Osteoblast (primary cell): ENCODE data around the gene CALML5. TPM values are rescaled to one million over a fixed set of nuclear protein-coding genes. Genes with fewer than 3 reads are reported as not detected.
A peak's percentile ranks its signal among the peaks of the same experiment; 100 is the strongest.

Experiments
- DNase-seq: peaks from one replicate; pipeline ENCODE4 v3.0.0; 2011; ENCODE audit warnings: low spot score, mixed read lengths; ENCODE audit not compliant: insufficient read length; ENCODE audit errors: missing footprints
- H2AFZ ChIP-seq: 2 replicates; pipeline ENCODE4 v1.6.0; 2011; ENCODE audit warnings: mild to moderate bottlenecking, low read length
- H3K27ac ChIP-seq: 2 replicates; pipeline ENCODE4 v1.5.1; 2011; ENCODE audit warnings: mild to moderate bottlenecking, low read depth, low read length, moderate library complexity
- H3K27me3 ChIP-seq: 2 replicates; pipeline ENCODE4 v1.6.0; 2012; ENCODE audit warnings: mild to moderate bottlenecking, control low read depth, inconsistent platforms, low read length, moderate library complexity; ENCODE audit not compliant: insufficient read depth
- H3K36me3 ChIP-seq: 2 replicates; pipeline ENCODE4 v1.5.1; 2011; ENCODE audit warnings: mild to moderate bottlenecking, low read length, control low read depth, moderate library complexity; ENCODE audit not compliant: insufficient read depth
- H3K4me1 ChIP-seq: 2 replicates; pipeline ENCODE4 v1.5.1; 2011; ENCODE audit warnings: mild to moderate bottlenecking, low read length, control low read depth, moderate library complexity; ENCODE audit not compliant: insufficient read depth
- H3K4me2 ChIP-seq: 2 replicates; pipeline ENCODE4 v1.6.0; 2011; ENCODE audit warnings: mild to moderate bottlenecking, low read length; ENCODE audit not compliant: insufficient read depth
- H3K4me3 ChIP-seq: fragments of 200-600 bp; sonication (generic); 3 replicates; pipeline ENCODE4 v1.5.1; 2012; ENCODE audit warnings: mild to moderate bottlenecking, low read length, inconsistent platforms; ENCODE audit not compliant: insufficient read depth
- H3K79me2 ChIP-seq: 2 replicates; pipeline ENCODE4 v1.6.0; 2012; ENCODE audit warnings: mild to moderate bottlenecking, low read length, control low read depth, inconsistent platforms; ENCODE audit not compliant: insufficient read depth
- H3K9me3 ChIP-seq: 2 replicates; pipeline ENCODE4 v1.5.1; 2011; ENCODE audit warnings: low read depth, low read length, control low read depth
- H4K20me1 ChIP-seq: 2 replicates; pipeline ENCODE4 v1.6.0; 2012; ENCODE audit warnings: mild to moderate bottlenecking, low read length, control low read depth; ENCODE audit not compliant: insufficient read depth
- total RNA-seq: library from RNA; depleted of rRNA; stranded (reverse); fragments of >200 nt; gene quantifications from 2 replicates; pipeline ENCODE4 v1.2.3, GENCODE V29; 2012
- TF ChIP-seq, protein P1 (sequence below): IDR thresholded peaks from 2 replicates; pipeline ENCODE4 v1.5.1; 2011; ENCODE audit warnings: mild to moderate bottlenecking, low read depth, low read length, moderate library complexity; ENCODE audit errors: extremely low read depth

CALML5 gene
- total RNA-seq, 1 donor: not detected

DNA sequence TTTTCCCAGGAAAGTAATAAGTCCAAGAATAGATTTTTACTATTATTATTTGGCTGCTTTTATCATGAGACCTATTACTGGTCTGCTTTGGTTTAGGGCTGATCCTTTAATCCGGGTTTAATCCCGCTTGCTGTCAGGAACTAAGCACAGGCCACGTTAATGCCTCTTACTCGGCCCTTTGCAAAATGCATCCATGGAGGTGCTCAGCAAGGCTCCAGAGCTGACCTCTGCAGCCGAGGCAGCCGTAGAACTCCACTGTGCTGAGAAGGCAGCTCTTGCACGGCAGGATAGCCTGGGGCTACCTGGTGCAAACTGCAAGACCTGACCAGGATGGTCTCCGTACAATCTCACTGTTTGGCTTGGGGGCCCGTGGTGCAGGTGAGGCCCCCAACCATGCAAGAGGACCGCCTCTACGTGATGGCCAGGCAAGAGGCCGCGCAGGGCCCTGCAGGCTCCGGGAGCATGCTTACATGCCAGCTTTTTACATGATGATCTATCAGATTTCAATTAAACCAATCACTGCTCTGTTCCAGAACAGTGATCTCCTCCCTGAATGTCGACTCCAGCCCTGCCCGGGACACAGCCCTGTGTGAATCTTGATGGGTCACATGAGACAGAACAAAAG, 15.0 kb upstream of the CALML5 start:
- TF ChIP-seq, protein P1, sequence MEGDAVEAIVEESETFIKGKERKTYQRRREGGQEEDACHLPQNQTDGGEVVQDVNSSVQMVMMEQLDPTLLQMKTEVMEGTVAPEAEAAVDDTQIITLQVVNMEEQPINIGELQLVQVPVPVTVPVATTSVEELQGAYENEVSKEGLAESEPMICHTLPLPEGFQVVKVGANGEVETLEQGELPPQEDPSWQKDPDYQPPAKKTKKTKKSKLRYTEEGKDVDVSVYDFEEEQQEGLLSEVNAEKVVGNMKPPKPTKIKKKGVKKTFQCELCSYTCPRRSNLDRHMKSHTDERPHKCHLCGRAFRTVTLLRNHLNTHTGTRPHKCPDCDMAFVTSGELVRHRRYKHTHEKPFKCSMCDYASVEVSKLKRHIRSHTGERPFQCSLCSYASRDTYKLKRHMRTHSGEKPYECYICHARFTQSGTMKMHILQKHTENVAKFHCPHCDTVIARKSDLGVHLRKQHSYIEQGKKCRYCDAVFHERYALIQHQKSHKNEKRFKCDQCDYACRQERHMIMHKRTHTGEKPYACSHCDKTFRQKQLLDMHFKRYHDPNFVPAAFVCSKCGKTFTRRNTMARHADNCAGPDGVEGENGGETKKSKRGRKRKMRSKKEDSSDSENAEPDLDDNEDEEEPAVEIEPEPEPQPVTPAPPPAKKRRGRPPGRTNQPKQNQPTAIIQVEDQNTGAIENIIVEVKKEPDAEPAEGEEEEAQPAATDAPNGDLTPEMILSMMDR: no peak
- H4K20me1 ChIP-seq: no peaks in the 10 kb centered on the region
- peak; percentile 47 for DNase-seq
- H3K4me1 ChIP-seq: no peaks in the 10 kb centered on the region
- H3K79me2 ChIP-seq: no peaks in the 10 kb centered on the region
- no peak overlapping the region for H3K4me2 ChIP-seq
- no peak overlapping the region for H3K27ac ChIP-seq
- H3K36me3 ChIP-seq: no peaks in the 10 kb centered on the region
- peaks cover 6% of the 10 kb centered on the region for H3K27me3 ChIP-seq
- H2AFZ ChIP-seq: no peak overlapping the region
- no peaks in the 10 kb centered on the region for H3K9me3 ChIP-seq
- no peak overlapping the region for H3K4me3 ChIP-seq

DNA sequence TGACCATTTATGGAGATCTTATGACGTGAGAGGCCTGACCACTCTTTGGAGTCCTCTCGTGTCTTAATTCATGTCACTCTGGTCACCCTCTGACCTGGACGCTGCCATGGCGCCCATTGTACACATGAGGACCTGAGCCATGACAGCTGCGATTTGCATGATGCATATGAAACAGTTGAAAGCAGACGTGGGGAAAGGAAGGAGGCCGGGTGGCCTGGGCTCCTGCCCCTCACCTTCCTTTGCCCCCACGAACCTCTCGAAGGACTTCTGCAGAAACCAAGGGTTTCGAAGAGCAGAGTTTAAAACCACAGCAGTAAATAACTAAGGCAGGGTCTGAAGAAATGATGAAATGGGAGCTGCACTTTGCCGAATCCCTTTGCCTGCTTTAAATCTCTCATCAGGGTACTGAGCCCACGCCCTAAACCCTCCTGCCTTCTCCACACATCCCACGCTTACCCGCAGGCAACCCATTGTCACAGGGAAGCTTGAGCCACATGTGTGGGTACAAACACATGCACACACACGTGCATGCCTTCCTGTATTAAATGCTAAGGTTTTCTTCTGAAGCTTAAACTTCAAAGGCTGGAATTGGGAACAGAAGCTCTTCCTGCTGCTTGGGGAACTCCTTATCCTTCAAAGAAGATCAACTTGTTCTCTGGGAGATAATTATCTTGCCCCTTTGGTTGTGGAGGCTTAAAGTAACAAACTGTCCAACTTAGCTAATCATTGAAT, 13.7 kb upstream of the CALML5 start:
- Histone ChIP-seq H3K4me2 (no peak overlapping the region), H3K27me3 (peaks cover 8% of the 10 kb centered on the region), H2AFZ (no peak overlapping the region), H3K27ac (no peak overlapping the region), H3K9me3 (no peaks in the 10 kb centered on the region), H3K4me1 (no peaks in the 10 kb centered on the region), H3K79me2 (no peaks in the 10 kb centered on the region), H3K4me3 (no peak overlapping the region), H3K36me3 (no peaks in the 10 kb centered on the region), H4K20me1 (no peaks in the 10 kb centered on the region)
- DNase-seq: peak; percentile 63
- TF ChIP-seq, protein P1: no peak

DNA sequence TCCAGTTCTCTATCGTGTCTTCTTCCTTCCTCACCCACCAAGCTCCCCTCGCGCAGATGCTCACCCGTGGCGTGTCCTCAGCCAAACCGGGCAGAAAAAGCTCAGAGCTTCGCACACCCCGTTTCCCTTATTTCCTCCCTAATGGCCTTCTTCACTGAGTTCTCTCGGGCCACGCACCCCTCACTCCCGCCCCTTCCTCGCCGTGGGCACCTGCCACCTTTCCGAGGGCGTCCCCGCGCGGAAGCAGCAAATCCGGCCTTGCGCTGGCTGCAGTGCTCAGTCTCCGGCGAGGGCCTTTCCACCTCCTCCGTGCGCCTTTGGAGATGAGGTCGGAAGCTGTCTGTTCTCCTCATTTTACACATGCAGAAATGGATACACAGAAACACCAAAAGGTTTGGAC, 13.0 kb upstream of the CALML5 start:
- Histone ChIP-seq H3K27ac (no peak overlapping the region), H3K4me1 (no peaks in the 10 kb centered on the region), H3K36me3 (no peaks in the 10 kb centered on the region), H2AFZ (no peak overlapping the region), H4K20me1 (no peaks in the 10 kb centered on the region), H3K4me3 (no peak overlapping the region), H3K79me2 (no peaks in the 10 kb centered on the region), H3K4me2 (no peak overlapping the region), H3K9me3 (no peaks in the 10 kb centered on the region), H3K27me3 (peaks cover 8% of the 10 kb centered on the region)
- TF ChIP-seq, protein P1: no peak
- no peak for DNase-seq

DNA sequence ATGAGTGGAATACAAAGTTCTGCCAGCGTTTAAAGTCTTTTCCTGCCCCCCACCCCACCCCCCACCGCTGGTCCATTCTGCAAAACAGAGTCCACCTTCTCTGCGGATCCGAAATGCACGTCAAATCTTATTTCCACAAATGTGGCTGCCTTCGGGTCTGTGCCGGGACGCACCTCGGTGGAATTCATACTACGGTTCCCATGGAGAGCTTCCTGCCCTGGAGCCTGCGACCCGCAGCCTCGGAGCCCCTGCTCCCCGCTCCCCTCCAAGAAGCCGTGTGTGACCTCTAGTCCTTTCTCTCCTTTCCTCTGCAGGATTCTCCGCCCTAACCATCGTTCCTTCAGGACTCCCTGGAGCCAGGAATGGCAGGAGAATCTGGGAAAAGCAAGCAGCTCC, 12.5 kb upstream of the CALML5 start:
- Histone ChIP-seq H3K9me3 (no peaks in the 10 kb centered on the region), H4K20me1 (no peaks in the 10 kb centered on the region)
- TF ChIP-seq, protein P1: no peak

More for the DNA sequence above, 12.5 kb upstream of the CALML5 start:
- Histone ChIP-seq H2AFZ (no peak overlapping the region), H3K79me2 (no peaks in the 10 kb centered on the region), H3K27me3 (peaks cover 8% of the 10 kb centered on the region), H3K4me2 (no peak overlapping the region), H3K4me3 (no peak overlapping the region), H3K4me1 (no peaks in the 10 kb centered on the region), H3K27ac (no peak overlapping the region), H3K36me3 (no peaks in the 10 kb centered on the region)
- no peak for DNase-seq
